Gastroesophageal sphincter (tissue), 4 donors: ENCODE data around the gene APOC4. TPM values are rescaled to one million over a fixed set of nuclear protein-coding genes. Genes with fewer than 3 reads are reported as not detected.

ENCODE experiments used
- ATAC-seq: fragments of 150-250 bp; one replicate; pipeline ENCODE4 v1.9.1; 2016; ENCODE audit warnings: mild to moderate bottlenecking, moderate library complexity
- H3K27ac ChIP-seq, 4 donors: fragments of 200-600 bp; sonication (generic) in 3 of 4; 1 replicate in 3 of 4; 2 replicates in 1 of 4; pipeline ENCODE4 v1.5.1; 2016 to 2019
- H3K27me3 ChIP-seq: fragments of 200-600 bp; sonication (generic); one replicate; pipeline ENCODE4 v1.5.1; 2019
- H3K36me3 ChIP-seq, 2 donors: fragments of 200-600 bp; sonication (generic); one replicate each; pipeline ENCODE4 v1.5.1; 2019; ENCODE audit warnings: control low read depth in 1 of 2
- H3K4me1 ChIP-seq, 3 donors: fragments of 200-600 bp; sonication (generic); 1 replicate in 2 of 3; 2 replicates in 1 of 3; pipeline ENCODE4 v1.5.1; 2016 to 2019; ENCODE audit warnings: control low read depth in 2 of 3
- H3K4me3 ChIP-seq, 2 donors: fragments of 200-600 bp; sonication (generic); one replicate each; pipeline ENCODE4 v1.5.1; 2019; ENCODE audit warnings: mild to moderate bottlenecking in 1 of 2, moderate library complexity in 1 of 2
- H3K9me3 ChIP-seq, 3 donors: fragments of 200-600 bp; sonication (generic); one replicate each; pipeline ENCODE4 v1.5.1; 2017 to 2019; ENCODE audit warnings: control low read depth in 2 of 3
- EP300 ChIP-seq: sonication (generic); formaldehyde crosslinking; IDR thresholded peaks from one replicate; pipeline ENCODE4 v1.6.1; 2017; ENCODE audit warnings: antibody characterized with exemption, mild to moderate bottlenecking
- POLR2A ChIP-seq, 2 donors: fragments of 450-650 bp; IDR thresholded peaks; one replicate each; pipeline ENCODE4 v1.6.1; 2017; ENCODE audit warnings: antibody characterized with exemption in 2 of 2, mild to moderate bottlenecking in 2 of 2, moderate library complexity in 1 of 2
- POLR2AphosphoS5 ChIP-seq: sonication (generic); formaldehyde crosslinking; IDR thresholded peaks from one replicate; pipeline ENCODE4 v1.6.1; 2017; ENCODE audit warnings: antibody characterized with exemption
- WGBS, 2 donors: methylation state at CpG; one replicate each; pipeline ENCODE4 v1.1.5; 2018; ENCODE audit warnings: low coverage in 1 of 2; 5-methylcytosine and 5-hydroxymethylcytosine counted together
- total RNA-seq, 4 donors: library from RNA; depleted of rRNA; stranded (reverse); fragments of >200 nt; gene quantifications; one replicate each; pipeline ENCODE4 v1.1.0, GENCODE V29; 2016
- TF ChIP-seq, protein P1 (sequence below), 4 experiments: fragments of 200-600 bp in 2 of 4; fragments of 450-650 bp in 2 of 4; sonication (generic) in 1 of 4; IDR thresholded peaks; one replicate each; pipeline ENCODE4 v1.5.1; 2017 to 2019; ENCODE audit warnings: antibody characterized with exemption in 4 of 4, mild to moderate bottlenecking in 2 of 4, moderate library complexity in 2 of 4

APOC4 gene
- total RNA-seq, 4 donors from 2014 or later, result not detected

GRCh38 chr19:44897835-44898234 is 44.2 kb upstream of the APOC4 start:
- Histone ChIP-seq H3K4me3 (no peak overlapping the region), H3K9me3 (no peaks in the 10 kb centered on the region), H3K4me1 (peaks cover 0 to 4% (median 0%) of the 10 kb centered on the region in 3 donors), H3K27ac (no peak overlapping the region), H3K36me3 (peaks cover 0 to 98% of the 10 kb centered on the region in 2 donors), H3K27me3 (no peaks in the 10 kb centered on the region)
- whole genome bisulfite sequencing, 2 donors, result 60 to 80% methylated on average over 1 to 4 of the region's 8 CpGs
- TF ChIP-seq EP300 (no peak), POLR2A (IDR thresholded peaks at IDR 0.05) (no peak), POLR2AphosphoS5 (no peak)
- TF ChIP-seq, protein P1, sequence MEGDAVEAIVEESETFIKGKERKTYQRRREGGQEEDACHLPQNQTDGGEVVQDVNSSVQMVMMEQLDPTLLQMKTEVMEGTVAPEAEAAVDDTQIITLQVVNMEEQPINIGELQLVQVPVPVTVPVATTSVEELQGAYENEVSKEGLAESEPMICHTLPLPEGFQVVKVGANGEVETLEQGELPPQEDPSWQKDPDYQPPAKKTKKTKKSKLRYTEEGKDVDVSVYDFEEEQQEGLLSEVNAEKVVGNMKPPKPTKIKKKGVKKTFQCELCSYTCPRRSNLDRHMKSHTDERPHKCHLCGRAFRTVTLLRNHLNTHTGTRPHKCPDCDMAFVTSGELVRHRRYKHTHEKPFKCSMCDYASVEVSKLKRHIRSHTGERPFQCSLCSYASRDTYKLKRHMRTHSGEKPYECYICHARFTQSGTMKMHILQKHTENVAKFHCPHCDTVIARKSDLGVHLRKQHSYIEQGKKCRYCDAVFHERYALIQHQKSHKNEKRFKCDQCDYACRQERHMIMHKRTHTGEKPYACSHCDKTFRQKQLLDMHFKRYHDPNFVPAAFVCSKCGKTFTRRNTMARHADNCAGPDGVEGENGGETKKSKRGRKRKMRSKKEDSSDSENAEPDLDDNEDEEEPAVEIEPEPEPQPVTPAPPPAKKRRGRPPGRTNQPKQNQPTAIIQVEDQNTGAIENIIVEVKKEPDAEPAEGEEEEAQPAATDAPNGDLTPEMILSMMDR (IDR thresholded peaks at IDR 0.05), result no peak
- no peak for ATAC-seq

DNA sequence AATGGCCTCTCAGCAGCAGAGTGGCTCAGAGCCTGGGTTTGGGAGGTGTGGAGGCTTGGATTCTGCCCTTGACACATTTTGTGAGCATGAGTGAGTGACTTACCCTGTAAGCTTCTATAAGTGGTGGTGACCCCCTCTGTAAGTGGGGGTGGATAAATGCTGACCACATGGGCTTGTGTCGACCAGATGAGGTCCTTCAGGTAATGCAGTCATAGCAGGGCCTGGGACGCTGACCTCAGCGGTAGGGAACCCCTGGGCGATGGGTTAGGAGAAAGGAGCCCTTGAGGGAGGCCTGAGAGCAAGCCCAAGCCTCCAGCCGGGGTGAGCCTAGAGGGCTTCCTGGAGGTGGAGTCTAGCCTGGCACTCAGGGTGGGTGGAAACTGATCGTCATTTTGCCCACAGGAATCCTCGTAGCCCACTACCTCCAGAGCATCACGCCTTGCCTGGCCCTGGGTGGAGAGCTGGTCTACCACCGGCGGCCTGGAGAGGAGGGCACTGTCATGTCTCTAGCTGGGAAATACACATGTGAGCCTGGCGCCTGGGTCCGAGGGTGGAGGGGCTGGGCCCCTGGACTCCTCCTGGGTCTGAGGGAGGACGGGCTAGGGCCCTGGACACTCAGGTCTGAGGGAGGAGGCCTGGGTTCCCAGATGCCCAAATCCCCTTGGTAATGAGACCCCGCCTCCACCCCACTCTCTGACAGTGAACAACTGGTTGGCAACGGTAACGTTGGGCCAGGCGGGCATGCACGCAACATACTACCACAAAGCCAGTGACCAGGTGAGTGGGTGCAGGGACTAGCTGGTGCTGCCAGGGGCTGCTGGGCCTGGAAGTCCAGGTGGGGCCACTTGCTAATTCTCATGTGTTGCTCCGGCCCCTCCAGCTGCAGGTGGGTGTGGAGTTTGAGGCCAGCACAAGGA is 41.5 kb upstream of the APOC4 start:
- Histone ChIP-seq H3K27me3 (peaks cover 12% of the 10 kb centered on the region), H3K9me3 (no peaks in the 10 kb centered on the region), H3K36me3 (peaks cover 0 to 77% of the 10 kb centered on the region in 2 donors), H3K4me3 (no peak overlapping the region), H3K4me1 (peaks cover 0 to 20% (median 0%) of the 10 kb centered on the region in 3 donors), H3K27ac (no peak overlapping the region)
- TF ChIP-seq POLR2A (IDR thresholded peaks at IDR 0.05) (no peak), POLR2AphosphoS5 (no peak), EP300 (no peak)
- TF ChIP-seq, protein P1 (IDR thresholded peaks at IDR 0.05), result no peak
- WGBS, 2 donors, result no CpG with 5 or more reads among the region's 19 CpGs
- ATAC-seq, result no peak

DNA sequence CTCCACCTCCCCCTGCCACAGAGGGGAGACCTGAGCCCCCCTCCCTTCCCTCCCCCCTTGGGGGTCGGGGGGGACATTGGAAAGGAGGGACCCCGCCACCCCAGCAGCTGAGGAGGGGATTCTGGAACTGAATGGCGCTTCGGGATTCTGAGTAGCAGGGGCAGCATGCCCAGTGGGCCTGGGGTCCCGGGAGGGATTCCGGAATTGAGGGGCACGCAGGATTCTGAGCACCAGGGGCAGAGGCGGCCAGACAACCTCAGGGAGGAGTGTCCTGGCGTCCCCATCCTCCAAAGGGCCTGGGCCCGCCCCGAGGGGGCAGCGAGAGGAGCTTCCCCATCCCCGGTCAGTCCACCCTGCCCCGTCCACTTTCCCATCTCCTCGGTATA is 38.8 kb upstream of the APOC4 start:
- TF ChIP-seq EP300 (no peak), POLR2A (IDR thresholded peaks at IDR 0.05) (no peak), POLR2AphosphoS5 (no peak)
- TF ChIP-seq, protein P1 (IDR thresholded peaks at IDR 0.05), result no peak

GRCh38 chr19:44903602-44904425 is 38.2 kb upstream of the APOC4 start:
- peaks cover 42% of the 10 kb centered on the region for H3K27me3 ChIP-seq
- no peak overlapping the region for H3K4me3 ChIP-seq
- H3K36me3 ChIP-seq, result peaks cover 0 to 45% of the 10 kb centered on the region in 2 donors
- ATAC-seq, result peak; percentile 69
- H3K9me3 ChIP-seq, result no peaks in the 10 kb centered on the region
- H3K27ac ChIP-seq, result no peak overlapping the region
- peaks cover 0 to 31% (median 4%) of the 10 kb centered on the region in 3 donors for H3K4me1 ChIP-seq
- no peak for TF ChIP-seq POLR2AphosphoS5
- TF ChIP-seq, protein P1 (IDR thresholded peaks at IDR 0.05), result peak in 3 of 4 experiments; percentile 95 to 99 (median 98)
- WGBS, 2 donors, result 0 to 3% methylated on average over 2 to 6 of the region's 24 CpGs

More for the DNA sequence above, 38.8 kb upstream of the APOC4 start:
- Histone ChIP-seq H3K4me3 (no peak overlapping the region), H3K27me3 (peaks cover 38% of the 10 kb centered on the region), H3K4me1 (peaks cover 0 to 31% (median 4%) of the 10 kb centered on the region in 3 donors), H3K36me3 (peaks cover 0 to 51% of the 10 kb centered on the region in 2 donors), H3K27ac (no peak overlapping the region), H3K9me3 (no peaks in the 10 kb centered on the region)
- WGBS, 2 donors, result 79% methylated on average over 7 of the region's 15 CpGs; no CpG with 5 or more reads in 1 of the 2 donors
- ATAC-seq, result no peak
